Measurements from ENCODE around the gene WDR33.

DNA sequence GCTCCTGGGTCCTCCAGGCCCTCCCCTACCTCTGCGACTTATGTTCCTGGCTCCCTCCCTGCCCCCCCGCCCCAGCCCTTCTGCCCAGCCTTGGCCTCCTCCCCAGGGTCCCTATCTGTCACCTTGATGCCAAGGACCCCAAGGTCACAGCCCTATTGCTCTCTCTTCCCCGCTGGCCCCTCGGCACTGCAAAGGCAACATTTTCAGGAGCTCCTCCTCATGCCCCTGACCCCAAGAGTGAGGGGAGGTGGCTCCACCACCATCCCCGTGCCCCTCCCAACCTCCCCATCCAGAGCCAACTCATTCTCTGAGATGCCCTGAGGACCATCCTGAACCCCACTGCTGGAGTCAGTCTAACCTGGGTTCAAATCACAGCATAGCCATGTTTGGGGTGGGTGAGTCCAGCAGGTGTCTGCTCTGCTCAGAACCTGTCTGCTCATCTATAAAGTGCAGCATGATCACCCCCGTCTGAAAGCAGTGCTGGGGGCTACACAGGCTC, 147.4 kb downstream of the WDR33 start:
- TF ChIP-seq, protein P1, sequence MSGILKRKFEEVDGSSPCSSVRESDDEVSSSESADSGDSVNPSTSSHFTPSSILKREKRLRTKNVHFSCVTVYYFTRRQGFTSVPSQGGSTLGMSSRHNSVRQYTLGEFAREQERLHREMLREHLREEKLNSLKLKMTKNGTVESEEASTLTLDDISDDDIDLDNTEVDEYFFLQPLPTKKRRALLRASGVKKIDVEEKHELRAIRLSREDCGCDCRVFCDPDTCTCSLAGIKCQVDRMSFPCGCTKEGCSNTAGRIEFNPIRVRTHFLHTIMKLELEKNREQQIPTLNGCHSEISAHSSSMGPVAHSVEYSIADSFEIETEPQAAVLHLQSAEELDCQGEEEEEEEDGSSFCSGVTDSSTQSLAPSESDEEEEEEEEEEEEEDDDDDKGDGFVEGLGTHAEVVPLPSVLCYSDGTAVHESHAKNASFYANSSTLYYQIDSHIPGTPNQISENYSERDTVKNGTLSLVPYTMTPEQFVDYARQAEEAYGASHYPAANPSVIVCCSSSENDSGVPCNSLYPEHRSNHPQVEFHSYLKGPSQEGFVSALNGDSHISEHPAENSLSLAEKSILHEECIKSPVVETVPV (CRISPR knock-in tag; IDR thresholded peaks at IDR 0.05): no peak
- TF ChIP-seq ISL1 (CRISPR knock-in tag; IDR thresholded peaks at IDR 0.05) (no peak), ZC3H10 (CRISPR knock-in tag; IDR thresholded peaks at IDR 0.05) (no peak), OSR1 (CRISPR knock-in tag; IDR thresholded peaks at IDR 0.05) (no peak), ZNF565 (CRISPR knock-in tag; conservative IDR thresholded peaks at IDR 0.05; ENCODE audit: low read depth) (no peak), PPARA (CRISPR knock-in tag; IDR thresholded peaks at IDR 0.05; ENCODE audit: borderline replicate concordance) (no peak), ARNTL (CRISPR knock-in tag; IDR thresholded peaks at IDR 0.05; ENCODE audit: borderline replicate concordance, low read depth) (no peak), ZFP3 (CRISPR knock-in tag; IDR thresholded peaks at IDR 0.05) (no peak), RARB (CRISPR knock-in tag; IDR thresholded peaks at IDR 0.05) (no peak)
- TF ChIP-seq, protein P2, sequence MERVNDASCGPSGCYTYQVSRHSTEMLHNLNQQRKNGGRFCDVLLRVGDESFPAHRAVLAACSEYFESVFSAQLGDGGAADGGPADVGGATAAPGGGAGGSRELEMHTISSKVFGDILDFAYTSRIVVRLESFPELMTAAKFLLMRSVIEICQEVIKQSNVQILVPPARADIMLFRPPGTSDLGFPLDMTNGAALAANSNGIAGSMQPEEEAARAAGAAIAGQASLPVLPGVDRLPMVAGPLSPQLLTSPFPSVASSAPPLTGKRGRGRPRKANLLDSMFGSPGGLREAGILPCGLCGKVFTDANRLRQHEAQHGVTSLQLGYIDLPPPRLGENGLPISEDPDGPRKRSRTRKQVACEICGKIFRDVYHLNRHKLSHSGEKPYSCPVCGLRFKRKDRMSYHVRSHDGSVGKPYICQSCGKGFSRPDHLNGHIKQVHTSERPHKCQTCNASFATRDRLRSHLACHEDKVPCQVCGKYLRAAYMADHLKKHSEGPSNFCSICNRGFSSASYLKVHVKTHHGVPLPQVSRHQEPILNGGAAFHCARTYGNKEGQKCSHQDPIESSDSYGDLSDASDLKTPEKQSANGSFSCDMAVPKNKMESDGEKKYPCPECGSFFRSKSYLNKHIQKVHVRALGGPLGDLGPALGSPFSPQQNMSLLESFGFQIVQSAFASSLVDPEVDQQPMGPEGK (CRISPR knock-in tag; IDR thresholded peaks at IDR 0.05; ENCODE audit: borderline replicate concordance): no peak

Data from SK-N-SH treated with all-trans-retinoic acid at 6 μM for 48 hours (cell line).